ENCODE measurements around the gene VWF.

GRCh38 chr12:6037459-6037858, 87.0 kb downstream of the VWF start:
- TF ChIP-seq, protein P1, sequence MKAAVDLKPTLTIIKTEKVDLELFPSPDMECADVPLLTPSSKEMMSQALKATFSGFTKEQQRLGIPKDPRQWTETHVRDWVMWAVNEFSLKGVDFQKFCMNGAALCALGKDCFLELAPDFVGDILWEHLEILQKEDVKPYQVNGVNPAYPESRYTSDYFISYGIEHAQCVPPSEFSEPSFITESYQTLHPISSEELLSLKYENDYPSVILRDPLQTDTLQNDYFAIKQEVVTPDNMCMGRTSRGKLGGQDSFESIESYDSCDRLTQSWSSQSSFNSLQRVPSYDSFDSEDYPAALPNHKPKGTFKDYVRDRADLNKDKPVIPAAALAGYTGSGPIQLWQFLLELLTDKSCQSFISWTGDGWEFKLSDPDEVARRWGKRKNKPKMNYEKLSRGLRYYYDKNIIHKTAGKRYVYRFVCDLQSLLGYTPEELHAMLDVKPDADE (IDR thresholded peaks at IDR 0.05) = no peak
- TF ChIP-seq, protein P2, sequence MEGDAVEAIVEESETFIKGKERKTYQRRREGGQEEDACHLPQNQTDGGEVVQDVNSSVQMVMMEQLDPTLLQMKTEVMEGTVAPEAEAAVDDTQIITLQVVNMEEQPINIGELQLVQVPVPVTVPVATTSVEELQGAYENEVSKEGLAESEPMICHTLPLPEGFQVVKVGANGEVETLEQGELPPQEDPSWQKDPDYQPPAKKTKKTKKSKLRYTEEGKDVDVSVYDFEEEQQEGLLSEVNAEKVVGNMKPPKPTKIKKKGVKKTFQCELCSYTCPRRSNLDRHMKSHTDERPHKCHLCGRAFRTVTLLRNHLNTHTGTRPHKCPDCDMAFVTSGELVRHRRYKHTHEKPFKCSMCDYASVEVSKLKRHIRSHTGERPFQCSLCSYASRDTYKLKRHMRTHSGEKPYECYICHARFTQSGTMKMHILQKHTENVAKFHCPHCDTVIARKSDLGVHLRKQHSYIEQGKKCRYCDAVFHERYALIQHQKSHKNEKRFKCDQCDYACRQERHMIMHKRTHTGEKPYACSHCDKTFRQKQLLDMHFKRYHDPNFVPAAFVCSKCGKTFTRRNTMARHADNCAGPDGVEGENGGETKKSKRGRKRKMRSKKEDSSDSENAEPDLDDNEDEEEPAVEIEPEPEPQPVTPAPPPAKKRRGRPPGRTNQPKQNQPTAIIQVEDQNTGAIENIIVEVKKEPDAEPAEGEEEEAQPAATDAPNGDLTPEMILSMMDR (conservative IDR thresholded peaks at IDR 0.05; ENCODE audit: low read depth in 2 of 2) = no peak
- TF ChIP-seq ZNF114 (CRISPR knock-in tag; IDR thresholded peaks at IDR 0.05) (no peak), CREB1 (CRISPR knock-in tag; IDR thresholded peaks at IDR 0.05; ENCODE audit: low read depth) (no peak), POLR2AphosphoS5 (IDR thresholded peaks at IDR 0.05; ENCODE audit: low read depth) (no peak)
